SK-N-SH (cell line): Measurements from ENCODE around the gene TENT5A. TPM values are rescaled to one million over a fixed set of nuclear protein-coding genes. Genes with fewer than 3 reads are reported as not detected.

Experiments used
- CTCF ChIA-PET: fragments of 300-600, 350-600 bp; formaldehyde crosslinking; extraction: SDS; loops from one replicate; lab custom pipeline; 2021; lab: Yijun Ruan, JAX
- POLR2A ChIA-PET: fragments of 350-600 bp; sonication (Branson Sonifier 250); formaldehyde crosslinking; extraction: SDS; loops from one replicate; lab custom pipeline; 2020; ENCODE audit warnings: antibody characterized with exemption, inconsistent platforms; lab: Yijun Ruan, JAX
- DNase-seq: peaks from one replicate; pipeline ENCODE4 v3.0.0; 2012
- H2AFZ ChIP-seq: fragments of 200-600 bp; sonication (generic); 2 replicates; pipeline ENCODE4 v1.8.1; 2016; ENCODE audit warnings: antibody characterized with exemption, mild to moderate bottlenecking, low read depth
- H3F3A ChIP-seq: fragments of 200-600 bp; sonication (generic); replicated peaks from 2 replicates; pipeline ENCODE3; 2016; ENCODE audit warnings: antibody characterized with exemption, mild to moderate bottlenecking; ENCODE audit not compliant: insufficient read depth
- H3K27ac ChIP-seq, 2 experiments: fragments of 200-500 bp in 1 of 2; fragments of 200-600 bp in 1 of 2; sonication (Bioruptor generic) in 1 of 2; sonication (generic), shearing (Covaris generic) in 1 of 2; 2 replicates each; pipeline versions ENCODE4 v1.5.1 to v1.6.1; 2014 to 2016; ENCODE audit warnings: low read depth in 2 of 2, inconsistent platforms in 1 of 2, low read length in 1 of 2, mild to moderate bottlenecking in 1 of 2, mixed read lengths in 1 of 2
- H3K27me3 ChIP-seq: fragments of 200-600 bp; sonication (generic), shearing (Covaris generic); 2 replicates; pipeline ENCODE4 v1.6.1; 2016; ENCODE audit warnings: mixed run types; ENCODE audit not compliant: insufficient read depth
- H3K36me3 ChIP-seq, 2 experiments: fragments of 200-500 bp in 1 of 2; fragments of 200-600 bp in 1 of 2; sonication (Bioruptor generic) in 1 of 2; sonication (generic) in 1 of 2; replicated peaks in 1 of 2; 2 replicates each; pipeline versions ENCODE3 to v1.5.1; 2014 to 2016; ENCODE audit warnings: low read length in 1 of 2, mild to moderate bottlenecking in 1 of 2; ENCODE audit not compliant: insufficient read depth in 2 of 2, control insufficient read depth in 1 of 2
- H3K4me1 ChIP-seq, 2 experiments: fragments of 200-500 bp in 1 of 2; fragments of 200-600 bp in 1 of 2; sonication (Bioruptor generic) in 1 of 2; sonication (generic), shearing (Covaris generic) in 1 of 2; 2 replicates each; pipeline versions ENCODE4 v1.5.1 to v1.6.1; 2014 to 2016; ENCODE audit warnings: low read depth in 1 of 2, low read length in 1 of 2, mixed run types in 1 of 2; ENCODE audit not compliant: insufficient read depth in 2 of 2, control insufficient read depth in 1 of 2
- H3K4me2 ChIP-seq: fragments of 200-600 bp; sonication (generic), shearing (Covaris generic); 2 replicates; pipeline ENCODE4 v1.6.1; 2017; ENCODE audit warnings: mixed run types
- H3K4me3 ChIP-seq, 2 experiments: fragments of 200-500 bp in 1 of 2; fragments of 200-600 bp in 1 of 2; sonication (Bioruptor generic) in 1 of 2; sonication (generic), shearing (Covaris generic) in 1 of 2; 2 replicates each; pipeline versions ENCODE4 v1.5.1 to v1.8.1; 2014 to 2016; ENCODE audit warnings: low read depth in 2 of 2, inconsistent platforms in 1 of 2, low read length in 1 of 2, mild to moderate bottlenecking in 1 of 2, mixed read lengths in 1 of 2, moderate library complexity in 1 of 2
- H3K79me2 ChIP-seq: fragments of 200-600 bp; sonication (generic); 2 replicates; pipeline ENCODE4 v1.8.1; 2017; ENCODE audit warnings: mild to moderate bottlenecking; ENCODE audit not compliant: insufficient read depth
- H3K9ac ChIP-seq: fragments of 200-600 bp; sonication (generic); 2 replicates; pipeline ENCODE4 v1.6.1; 2017; ENCODE audit warnings: mixed run types
- H3K9me2 ChIP-seq: fragments of 200-600 bp; sonication (generic); 2 replicates; pipeline ENCODE4 v1.6.1; 2017; ENCODE audit warnings: mixed run types
- H3K9me3 ChIP-seq: fragments of 200-600 bp; sonication (generic); 2 replicates; pipeline ENCODE4 v1.6.1; 2017; ENCODE audit warnings: mixed run types, mild to moderate bottlenecking, moderate library complexity
- H4K20me1 ChIP-seq: fragments of 200-600 bp; sonication (generic); 2 replicates; pipeline ENCODE4 v1.6.1; 2017; ENCODE audit warnings: mild to moderate bottlenecking, mixed run types; ENCODE audit not compliant: insufficient read depth
- CHD2 ChIP-seq: fragments of 150-350 bp; IDR thresholded peaks from 2 replicates; pipeline ENCODE4 v1.6.1; 2018; ENCODE audit warnings: low read length; ENCODE audit not compliant: partially characterized antibody
- CTCF ChIP-seq: fragments of 200-600 bp; sonication (generic); IDR thresholded peaks from 2 replicates; pipeline ENCODE4 v1.6.1; 2017; ENCODE audit warnings: antibody characterized with exemption, mild to moderate bottlenecking, moderate library complexity
- ELF1 ChIP-seq: IDR thresholded peaks from 2 replicates; pipeline ENCODE4 v1.4.0; 2012
- IRF3 ChIP-seq: fragments of 150-350 bp; IDR thresholded peaks from 2 replicates; pipeline ENCODE4 v1.6.1; 2016; ENCODE audit warnings: mild to moderate bottlenecking, low read depth, low read length
- MAX ChIP-seq: IDR thresholded peaks from 2 replicates; pipeline ENCODE4 v1.4.0; 2012; ENCODE audit warnings: low read depth
- MEF2A ChIP-seq: IDR thresholded peaks from 2 replicates; pipeline ENCODE4 v1.4.0; 2012; ENCODE audit warnings: low read depth, borderline replicate concordance
- NFIC ChIP-seq: IDR thresholded peaks from 2 replicates; pipeline ENCODE4 v1.4.0; 2012; ENCODE audit warnings: borderline replicate concordance
- NRF1 ChIP-seq: IDR thresholded peaks from 2 replicates; pipeline ENCODE4 v1.6.1; 2012; ENCODE audit warnings: low read depth, mild to moderate bottlenecking, low read length
- PBX3 ChIP-seq: IDR thresholded peaks from 2 replicates; pipeline ENCODE4; 2012
- RAD21 ChIP-seq: IDR thresholded peaks from 2 replicates; pipeline ENCODE4 v1.6.1; 2012; ENCODE audit warnings: mild to moderate bottlenecking, low read length
- RCOR1 ChIP-seq: fragments of 150-350 bp; IDR thresholded peaks from 2 replicates; pipeline ENCODE4 v1.6.1; 2017; ENCODE audit warnings: antibody characterized with exemption, low read length
- SIN3A ChIP-seq: IDR thresholded peaks from 2 replicates; pipeline ENCODE4 v1.6.1; 2012; ENCODE audit warnings: low read depth, mild to moderate bottlenecking, low read length, moderate library complexity, borderline replicate concordance
- USF1 ChIP-seq: IDR thresholded peaks from 2 replicates; pipeline ENCODE4 v1.4.0; 2012; ENCODE audit warnings: low read depth, borderline replicate concordance
- USF2 ChIP-seq: fragments of 150-350 bp; IDR thresholded peaks from 2 replicates; pipeline ENCODE4 v1.6.1; 2017; ENCODE audit warnings: antibody characterized with exemption, low read length, low read depth, borderline replicate concordance
- ZBTB33 ChIP-seq: IDR thresholded peaks from 2 replicates; pipeline ENCODE4 v1.4.0; 2012; ENCODE audit warnings: low read depth, borderline replicate concordance
- WGBS: methylation state at CpG from one replicate; pipeline ENCODE4 v1.1.6; 2017; ENCODE audit warnings: low lambda C conversion rate; 5-methylcytosine and 5-hydroxymethylcytosine counted together
- polyA plus RNA-seq, 3 experiments: library from polyadenylated mRNA; depleted of rRNA; stranded (reverse); fragments of >200 nt; gene quantifications; 2 replicates each; pipeline ENCODE4 v1.2.3, GENCODE V29; 2012

The TENT5A gene
- polyA plus RNA-seq, 1 of the 3 experiments (the other 2 are of a cell fraction): 4.9 TPM

GRCh38 chr6:81734500-81735150, 17.9 kb downstream of the TENT5A start (continued):
- no peak for TF ChIP-seq CTCF
- no peak for TF ChIP-seq IRF3
- no peak for TF ChIP-seq MEF2A

GRCh38 chr6:81734081-81734480, 18.4 kb downstream of the TENT5A start:
- 87% methylated on average over 2 of the region's 2 CpGs for WGBS
- no peak for TF ChIP-seq NFIC
- peak; percentile 15; the same call in 1 of the 2 replicates for TF ChIP-seq RAD21
- no peak for TF ChIP-seq PBX3
- POLR2A ChIA-PET: no interaction called here
- Histone ChIP-seq H3K9me2 (no peaks in the 10 kb centered on the region), H4K20me1 (no peaks in the 10 kb centered on the region), H3F3A (no peaks in the 10 kb centered on the region), H3K4me3 (no peak overlapping the region), H3K4me2 (no peak overlapping the region), H3K9me3 (no peaks in the 10 kb centered on the region), H3K36me3 (no peaks in the 10 kb centered on the region), H3K4me1 (no peaks in the 10 kb centered on the region), H3K27ac (no peak overlapping the region), H2AFZ (no peak overlapping the region), H3K9ac (no peak overlapping the region), H3K27me3 (no peaks in the 10 kb centered on the region), H3K79me2 (no peaks in the 10 kb centered on the region)
- no peak for DNase-seq
- CTCF ChIA-PET: interaction anchor here (1.0 to 1.2 kb wide), 2 partner anchors 18 to 306 kb away, joined by 3 read pairs; no protein-coding TSS in a partner anchor

- ChIA-PET CTCF (interaction anchor here (1.8 kb wide), 1 partner anchor 22 kb away, joined by 4 read pairs; no protein-coding TSS in a partner anchor), POLR2A (no interaction called here)
- H3K9ac ChIP-seq: no peak overlapping the region
- no peaks in the 10 kb centered on the region for H3K79me2 ChIP-seq
- no peak overlapping the region for H2AFZ ChIP-seq
- no peak overlapping the region for H3K4me3 ChIP-seq
- no peaks in the 10 kb centered on the region for H3K27me3 ChIP-seq
- no peak overlapping the region for H3K4me2 ChIP-seq
- H3K4me1 ChIP-seq: no peaks in the 10 kb centered on the region
- 81% methylated on average over 1 of the region's 1 CpG for WGBS
- H3F3A ChIP-seq: no peaks in the 10 kb centered on the region
- no peaks in the 10 kb centered on the region for H3K9me3 ChIP-seq
- no peaks in the 10 kb centered on the region for H3K9me2 ChIP-seq
- H3K27ac ChIP-seq: no peak overlapping the region
- H3K36me3 ChIP-seq: no peaks in the 10 kb centered on the region
- no peaks in the 10 kb centered on the region for H4K20me1 ChIP-seq
- no peak for DNase-seq
- no peak for TF ChIP-seq USF1
- no peak for TF ChIP-seq ELF1
- TF ChIP-seq ZBTB33: no peak
- no peak for TF ChIP-seq CHD2
- no peak for TF ChIP-seq IRF3
- TF ChIP-seq NRF1: no peak
- no peak for TF ChIP-seq SIN3A
- TF ChIP-seq MAX: no peak
- TF ChIP-seq RCOR1: no peak
- TF ChIP-seq USF2: no peak
Measured at GRCh38 chr6:81731814-81732213, 20.7 kb downstream of the TENT5A start.
